Right kidney (tissue), 1 donor: ENCODE measurements around the gene MXD4.
"Not testable (repeated sequence)": the region's sequence is repeated elsewhere in the genome, so short reads cannot be mapped to it uniquely, and the experiment has no call there.

ENCODE experiments used
- DNase-seq: peaks from one replicate; pipeline ENCODE4 v3.0.0-alpha.2; 2016

MXD4 gene

DNA sequence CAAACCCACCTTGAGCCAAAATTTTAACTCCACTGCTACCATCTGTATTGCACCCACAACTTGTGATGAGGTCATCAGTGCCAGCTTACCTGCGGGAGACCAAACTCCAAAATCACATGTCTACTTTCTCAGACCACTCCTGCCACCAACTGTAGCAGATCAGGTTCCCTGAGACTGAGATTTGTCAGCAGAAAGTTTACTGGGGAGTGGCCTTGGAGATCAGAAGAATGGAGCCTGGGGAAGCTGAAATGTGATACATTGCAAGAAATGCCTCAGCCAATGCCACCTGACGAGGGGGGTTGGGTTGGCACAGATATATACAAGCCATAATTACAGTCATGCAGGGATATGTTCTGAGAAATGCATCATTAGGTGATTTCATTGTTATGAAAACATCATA is 39.1 kb downstream of the MXD4 start:
- peak; percentile 2 for DNase-seq

DNA sequence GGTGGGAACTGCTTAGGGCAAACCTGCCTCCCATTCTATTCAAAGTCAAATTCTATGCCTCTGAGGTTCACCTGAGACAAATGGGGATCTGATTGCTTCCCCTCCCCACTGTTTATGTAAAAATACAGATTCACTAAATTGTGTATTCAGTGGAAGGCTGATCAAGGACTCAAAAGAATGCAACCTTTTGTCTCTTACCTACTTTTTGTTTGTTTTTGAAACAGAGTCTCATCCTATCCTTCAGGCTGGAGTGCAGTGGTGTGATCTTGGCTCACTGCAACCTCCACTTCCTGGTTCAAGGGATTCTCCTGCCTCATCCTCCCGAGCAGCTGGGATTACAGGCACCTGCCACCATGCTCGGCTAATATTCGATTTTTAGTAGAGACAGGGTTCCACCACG is 40.5 kb downstream of the MXD4 start:
- DNase-seq = not testable (repeated sequence)

DNA sequence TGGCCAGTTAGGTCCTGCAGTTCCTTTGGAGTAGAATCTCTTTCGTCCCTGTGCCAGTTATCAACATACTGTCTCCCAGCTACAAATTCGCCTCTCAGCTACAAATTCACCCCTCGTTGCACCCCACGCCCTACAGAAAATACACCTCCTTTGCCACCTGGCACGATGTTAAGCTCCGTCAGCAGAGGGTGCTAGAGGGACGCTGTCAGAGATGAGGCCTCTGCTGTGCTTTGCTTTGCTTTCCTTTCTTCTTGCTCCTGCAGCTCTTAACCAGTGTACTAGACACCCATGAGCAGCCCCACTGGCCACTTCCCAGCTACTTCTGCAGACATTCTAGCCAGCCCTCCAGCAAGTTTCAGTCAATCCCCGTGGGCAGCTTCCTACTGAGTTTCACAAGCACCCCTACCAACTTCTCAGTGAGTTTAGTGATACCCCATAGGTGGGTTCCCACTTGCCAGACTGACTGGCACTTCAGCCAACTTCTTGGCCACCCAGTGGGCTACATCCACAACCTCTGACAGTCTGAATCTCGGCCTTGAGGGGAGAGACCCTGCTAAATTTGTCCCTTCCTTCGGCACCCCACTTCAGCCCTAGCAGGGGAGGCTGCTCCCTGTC is 41.8 kb downstream of the MXD4 start:
- peak; percentile 40 for DNase-seq

DNA sequence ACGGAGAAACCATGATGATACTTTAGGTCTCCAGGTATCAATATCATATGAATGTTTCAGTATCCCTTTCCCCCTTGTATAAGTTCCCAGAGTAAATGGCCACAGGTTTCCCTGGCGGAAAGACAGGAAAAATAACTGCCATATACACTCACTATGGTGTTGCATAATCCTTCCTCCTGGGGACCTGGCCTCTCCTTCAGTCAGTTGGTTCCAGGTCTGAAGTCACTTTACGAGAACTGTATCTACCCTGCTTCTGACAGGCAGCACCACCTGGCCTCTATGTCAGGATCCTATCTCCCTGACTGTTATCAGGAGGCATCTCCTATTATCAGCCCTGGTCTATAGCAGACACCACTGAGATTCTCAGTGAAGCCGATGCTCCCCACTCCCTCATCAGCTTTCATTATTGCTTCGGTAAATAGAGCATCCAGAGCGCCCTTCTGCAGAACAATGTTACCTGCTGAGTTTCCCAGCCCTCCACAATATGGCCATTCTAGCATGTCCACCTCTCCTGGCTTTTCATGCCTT is 42.6 kb downstream of the MXD4 start:
- DNase-seq = no peak

DNA sequence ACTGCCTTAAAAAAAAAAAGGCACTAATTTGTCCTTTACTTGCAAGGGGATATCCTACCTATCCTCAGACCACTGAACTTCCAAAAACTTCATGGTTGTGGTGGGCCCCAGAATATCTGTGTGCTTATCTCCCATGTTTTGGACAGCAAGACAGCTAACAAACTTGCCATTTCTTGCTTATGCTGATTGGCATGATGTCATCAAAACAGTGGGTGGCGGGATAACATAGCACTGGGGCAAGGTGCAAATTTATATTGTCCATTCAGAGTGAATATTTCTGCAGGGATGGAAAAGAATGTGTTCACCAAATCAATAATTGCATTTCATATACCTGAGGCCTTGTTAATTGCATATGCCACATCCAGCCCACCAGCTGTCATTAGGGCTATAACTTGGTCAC is 43.5 kb downstream of the MXD4 start:
- DNase-seq = no peak

DNA sequence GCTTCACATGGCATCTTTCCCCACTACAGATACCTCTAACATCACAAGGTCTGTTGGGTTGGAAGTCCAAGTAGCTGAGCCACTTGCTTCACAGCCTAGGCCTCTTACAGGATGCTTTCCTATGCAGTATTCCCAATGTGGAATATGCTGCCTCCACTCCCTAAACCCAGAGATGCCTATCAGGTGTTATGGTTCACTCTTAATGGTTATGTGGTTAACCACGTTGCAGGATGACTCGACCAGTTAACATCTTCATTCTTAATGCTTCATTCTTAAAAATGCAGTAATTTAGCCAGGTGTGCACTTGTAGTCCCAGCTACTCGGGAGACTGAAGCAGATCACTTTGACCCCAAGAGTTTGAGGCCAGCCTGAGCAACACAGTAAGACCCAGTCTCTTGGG is 44.2 kb downstream of the MXD4 start:
- DNase-seq = no peak

DNA sequence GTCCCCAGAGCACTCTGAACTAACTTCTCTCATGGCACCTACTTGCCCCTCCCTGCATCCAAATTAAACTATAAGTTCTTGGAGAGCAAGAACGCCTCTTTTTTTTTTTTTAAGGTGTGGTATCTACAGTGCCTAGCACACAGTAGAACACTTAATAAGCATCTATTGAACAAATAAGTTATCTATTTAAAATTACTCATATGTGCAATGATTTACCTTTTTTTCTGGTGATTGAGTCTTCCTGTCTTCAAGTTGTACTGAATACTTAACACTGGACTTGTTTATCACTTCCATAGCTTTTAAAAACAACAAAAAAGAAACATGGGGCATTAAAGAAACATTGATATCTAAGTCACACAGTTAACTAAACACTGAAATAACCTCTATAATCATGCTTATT is 49.1 kb downstream of the MXD4 start:
- no peak for DNase-seq

DNA sequence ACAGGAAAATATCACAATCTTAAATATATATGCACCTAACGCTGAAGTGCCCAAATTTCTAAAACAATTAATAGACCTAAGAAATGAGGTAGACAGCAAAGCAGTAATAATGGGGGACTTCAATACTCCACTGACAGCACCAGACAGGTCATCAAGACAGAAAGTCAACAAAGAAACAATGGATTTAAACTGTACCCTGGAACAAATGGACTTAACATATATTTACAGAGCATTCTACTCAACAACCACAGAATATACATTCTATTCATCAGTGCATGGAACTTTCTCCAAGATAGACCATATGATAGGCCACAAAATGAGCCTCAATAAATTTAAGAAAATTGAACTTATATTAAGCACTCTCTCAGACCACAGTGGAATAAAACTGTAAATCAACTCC is 59.1 kb downstream of the MXD4 start:
- DNase-seq = not testable (repeated sequence)
